Measurements from ENCODE around the gene APCDD1L. TPM values are rescaled to one million over a fixed set of nuclear protein-coding genes. Genes with fewer than 3 reads are reported as not detected.

The APCDD1L gene
- polyA plus RNA-seq, 1 of the 3 experiments (the other 2 are of a cell fraction) = 0.99 TPM

GRCh38 chr20:58498470-58499068 is 16.6 kb downstream of the APCDD1L start:
- Histone ChIP-seq H3K9ac (no peak overlapping the region), H2AFZ (ENCODE audit: low read depth) (no peak overlapping the region), H3K79me2 (ENCODE audit: insufficient read depth) (no peaks in the 10 kb centered on the region), H3K36me3 (replicated peaks in 1 of 2; ENCODE audit: control insufficient read depth in 1 of 2, insufficient read depth in 2 of 2, low read length in 1 of 2) (no peaks in the 10 kb centered on the region), H3F3A (replicated peaks; ENCODE audit: insufficient read depth) (no peaks in the 10 kb centered on the region), H3K4me2 (no peak overlapping the region), H3K27ac (ENCODE audit: low read depth in 2 of 2, low read length in 1 of 2) (no peak overlapping the region), H3K9me3 (no peaks in the 10 kb centered on the region), H4K20me1 (ENCODE audit: insufficient read depth) (no peaks in the 10 kb centered on the region), H3K4me3 (ENCODE audit: low read depth in 2 of 2, low read length in 1 of 2) (no peak overlapping the region), H3K4me1 (ENCODE audit: control insufficient read depth in 1 of 2, insufficient read depth in 2 of 2, low read depth in 1 of 2, low read length in 1 of 2) (no peaks in the 10 kb centered on the region), H3K27me3 (ENCODE audit: insufficient read depth) (no peaks in the 10 kb centered on the region), H3K9me2 (no peaks in the 10 kb centered on the region)
- TF ChIP-seq MAX (IDR thresholded peaks at IDR 0.05; ENCODE audit: low read depth) = no peak
- TF ChIP-seq CHD2 (IDR thresholded peaks at IDR 0.05; ENCODE audit: low read length, partially characterized antibody) = no peak
- no peak for TF ChIP-seq MXI1 (IDR thresholded peaks at IDR 0.05; ENCODE audit: low read depth, low read length)
- no peak for TF ChIP-seq JUND (IDR thresholded peaks at IDR 0.05)
- no peak for TF ChIP-seq SIN3A (IDR thresholded peaks at IDR 0.05; ENCODE audit: borderline replicate concordance, low read depth, low read length)
- TF ChIP-seq YY1 (IDR thresholded peaks at IDR 0.05; ENCODE audit: low read depth) = no peak
- no peak for TF ChIP-seq CTCF (IDR thresholded peaks at IDR 0.05)
- TF ChIP-seq EP300 (IDR thresholded peaks at IDR 0.05; ENCODE audit: borderline replicate concordance in 1 of 2, low read depth in 1 of 2, low read length in 1 of 2) = no peak
- TF ChIP-seq TEAD4 (IDR thresholded peaks at IDR 0.05; ENCODE audit: borderline replicate concordance, insufficient read depth) = no peak
- no peak for TF ChIP-seq TAF1 (IDR thresholded peaks at IDR 0.05; ENCODE audit: borderline replicate concordance, low read depth, low read length)
- no peak for TF ChIP-seq FOSL2 (IDR thresholded peaks at IDR 0.05; ENCODE audit: borderline replicate concordance, low read depth)
- no peak for TF ChIP-seq GATA2 (CRISPR knock-in tag; IDR thresholded peaks at IDR 0.05)
- TF ChIP-seq ELF1 (IDR thresholded peaks at IDR 0.05) = no peak
- TF ChIP-seq PBX3 (IDR thresholded peaks at IDR 0.05) = no peak
- no peak for TF ChIP-seq RCOR1 (IDR thresholded peaks at IDR 0.05; ENCODE audit: low read length)
- WGBS (ENCODE audit: low lambda C conversion rate) = 66% methylated on average over 8 of the region's 9 CpGs
- DNase-seq = no peak
- POLR2A ChIA-PET = no interaction called here
- CTCF ChIA-PET = interaction anchor here (1.1 to 1.2 kb wide), 3 partner anchors 25 to 51 kb away, joined by 3 to 5 read pairs (median 3); no protein-coding TSS in a partner anchor
